Measurements from ENCODE around the gene NAALADL2.

NAALADL2 gene

DNA sequence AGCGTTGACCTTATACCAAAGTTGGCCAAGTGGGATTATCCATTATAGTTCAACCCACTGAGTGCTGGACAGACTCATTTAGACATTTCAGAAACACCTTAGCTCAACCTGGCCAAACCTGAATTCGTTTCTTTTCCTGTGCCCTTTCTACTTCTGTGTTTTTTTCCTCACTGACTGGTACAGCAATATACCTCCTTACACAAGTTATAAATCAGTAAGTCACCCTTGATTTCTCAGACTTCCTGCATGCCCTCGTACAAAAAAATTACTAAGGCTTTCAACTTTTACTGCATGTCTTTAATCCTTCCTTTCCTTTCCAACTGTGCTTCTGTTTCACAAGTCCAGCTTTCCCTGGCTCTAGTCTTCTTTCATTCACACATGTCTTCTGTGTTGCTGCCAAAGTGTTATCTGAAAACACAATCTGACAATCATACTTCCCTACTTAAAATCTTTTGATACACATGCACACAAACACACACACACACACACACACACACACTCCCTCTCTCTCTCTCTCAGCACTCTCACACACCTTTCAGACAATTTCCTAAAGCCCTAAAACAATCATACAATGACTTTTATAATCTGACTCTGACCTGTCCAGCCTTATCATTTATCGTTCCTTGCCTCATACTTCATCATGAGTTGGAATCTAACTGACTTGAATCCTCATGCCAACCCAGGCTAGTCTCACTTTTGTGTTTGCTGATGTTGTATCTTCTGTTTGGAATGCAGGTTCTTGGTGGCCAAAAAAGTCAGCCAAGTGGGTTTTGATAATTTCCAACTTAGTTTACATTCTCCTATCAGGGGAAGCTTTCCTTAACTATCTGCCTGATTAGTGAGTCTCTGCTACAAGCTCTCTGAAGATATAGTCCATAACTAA lies 436.4 kb downstream of the NAALADL2 start:
- Mint-ChIP-seq H3K27ac (no peak overlapping the region), H3K27me3 (no peaks in the 10 kb centered on the region), H3K4me3 (no peak overlapping the region), H3K9me3 (no peaks in the 10 kb centered on the region), H3K36me3 (no peaks in the 10 kb centered on the region), H3K4me1 (no peaks in the 10 kb centered on the region)
- CTCF ChIA-PET: no interaction called here
- DNase-seq: no peak

DNA sequence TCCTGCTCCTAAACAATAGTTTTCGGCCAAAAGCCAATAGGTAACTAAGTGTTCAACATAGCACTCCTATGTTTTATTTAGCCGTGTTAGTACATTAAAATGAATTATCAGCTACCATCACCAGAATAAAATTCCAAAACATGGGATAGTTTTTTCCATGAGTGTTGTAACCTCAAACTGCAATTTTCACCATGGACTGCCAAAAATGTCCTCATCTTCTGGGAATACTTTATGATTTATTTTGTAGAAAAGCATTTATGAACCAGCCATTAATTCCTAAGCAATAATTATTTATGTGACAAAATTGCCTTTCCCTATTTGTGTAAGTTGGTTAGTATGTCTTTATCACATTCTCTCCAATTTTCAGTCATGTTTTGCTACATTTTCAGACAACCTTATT lies 438.1 kb downstream of the NAALADL2 start:
- no peak for DNase-seq
- H3K9me3 Mint-ChIP-seq: peaks cover 3% of the 10 kb centered on the region
- CTCF ChIA-PET: no interaction called here
- no peaks in the 10 kb centered on the region for H3K4me1 Mint-ChIP-seq
- H3K4me3 Mint-ChIP-seq: no peak overlapping the region
- H3K27me3 Mint-ChIP-seq: no peaks in the 10 kb centered on the region
- H3K27ac Mint-ChIP-seq: no peak overlapping the region
- H3K36me3 Mint-ChIP-seq: no peaks in the 10 kb centered on the region

DNA sequence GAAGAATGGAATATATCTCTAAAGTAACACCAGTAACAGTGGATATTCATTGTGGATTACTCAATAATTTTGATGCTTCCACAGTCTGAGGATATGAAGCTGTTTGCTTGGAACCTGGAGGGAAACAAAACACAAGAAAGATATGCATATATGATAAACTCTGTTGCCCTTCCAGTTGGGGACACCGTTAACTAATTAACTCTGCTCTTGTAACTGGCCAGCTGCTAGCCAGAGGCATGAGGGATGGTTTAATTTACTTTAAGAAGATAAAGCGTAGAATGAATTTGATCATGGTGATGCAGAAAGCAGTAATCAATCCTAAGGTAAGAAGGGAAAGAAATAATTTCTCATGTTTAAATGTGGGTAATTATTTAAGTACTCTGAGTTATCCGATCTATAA lies 442.6 kb downstream of the NAALADL2 start:
- no peaks in the 10 kb centered on the region for H3K27me3 Mint-ChIP-seq
- DNase-seq: no peak
- CTCF ChIA-PET: no interaction called here
- no peaks in the 10 kb centered on the region for H3K4me1 Mint-ChIP-seq
- H3K27ac Mint-ChIP-seq: no peak overlapping the region
- no peak overlapping the region for H3K4me3 Mint-ChIP-seq
- H3K9me3 Mint-ChIP-seq: peaks cover 3% of the 10 kb centered on the region
- no peaks in the 10 kb centered on the region for H3K36me3 Mint-ChIP-seq

DNA sequence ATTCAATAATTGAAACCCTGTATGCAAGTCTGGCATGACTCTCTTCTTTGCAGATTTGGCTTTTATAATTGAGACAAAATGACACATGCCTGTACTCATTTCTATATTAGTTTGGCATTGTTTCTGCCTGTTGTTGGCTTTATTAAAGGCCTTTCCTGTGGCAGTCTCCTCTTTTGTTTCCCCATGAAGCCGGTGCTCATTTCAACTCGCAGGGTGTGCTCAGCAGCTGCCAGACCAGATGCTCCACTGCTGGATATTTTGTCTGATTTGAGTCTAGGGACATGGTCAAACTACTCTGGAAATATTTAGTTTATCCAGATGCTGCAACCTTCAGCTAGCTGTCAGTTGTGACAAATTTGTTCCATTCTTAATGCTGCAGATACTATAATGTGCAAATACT lies 445.3 kb downstream of the NAALADL2 start:
- Mint-ChIP-seq H3K4me3 (no peak overlapping the region), H3K4me1 (no peaks in the 10 kb centered on the region), H3K27ac (no peak overlapping the region), H3K9me3 (peaks cover 3% of the 10 kb centered on the region), H3K27me3 (no peaks in the 10 kb centered on the region), H3K36me3 (no peaks in the 10 kb centered on the region)
- CTCF ChIA-PET: no interaction called here
- no peak for DNase-seq

DNA sequence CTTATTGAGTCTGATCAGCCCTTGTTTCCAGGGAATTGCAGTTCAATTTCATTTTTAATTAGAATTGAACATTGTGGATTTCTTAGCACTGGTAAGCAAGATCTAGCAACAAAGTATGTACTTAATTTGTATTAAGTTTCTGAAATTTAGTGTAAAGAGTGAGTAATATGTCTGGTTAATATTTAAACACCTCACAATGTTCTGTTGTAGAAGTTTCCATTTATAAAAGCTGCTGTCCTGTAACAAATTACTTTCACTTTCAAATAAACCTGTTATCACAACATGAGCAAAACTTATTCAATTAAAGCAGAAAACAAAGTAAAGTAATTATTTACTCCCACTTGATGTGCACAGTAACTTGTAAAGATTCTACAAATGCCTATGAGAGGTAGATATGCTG lies 448.5 kb downstream of the NAALADL2 start:
- Mint-ChIP-seq H3K9me3 (no peaks in the 10 kb centered on the region), H3K36me3 (no peaks in the 10 kb centered on the region), H3K27ac (no peak overlapping the region), H3K27me3 (no peaks in the 10 kb centered on the region), H3K4me1 (no peaks in the 10 kb centered on the region), H3K4me3 (no peak overlapping the region)
- no peak for DNase-seq
- CTCF ChIA-PET: no interaction called here

DNA sequence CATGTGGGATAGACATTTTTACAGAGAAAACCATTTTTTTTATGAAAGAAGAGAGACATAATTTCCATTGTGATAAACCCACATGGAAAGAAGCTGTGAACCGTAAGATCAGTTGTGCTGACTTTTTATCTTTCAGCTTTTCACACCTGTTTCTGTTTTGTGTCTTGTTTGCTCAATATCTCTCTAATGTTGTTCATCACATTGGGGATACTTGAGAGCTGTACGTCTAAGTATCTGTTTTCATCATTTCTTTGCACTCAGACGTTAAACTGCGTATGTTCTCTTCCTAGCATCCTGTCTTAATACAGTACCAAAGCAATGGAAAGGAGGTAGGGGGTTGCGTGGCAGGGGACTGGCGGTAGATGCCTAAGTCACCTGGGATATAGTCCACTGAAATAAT lies 449.0 kb downstream of the NAALADL2 start:
- no peak overlapping the region for H3K27ac Mint-ChIP-seq
- no peaks in the 10 kb centered on the region for H3K27me3 Mint-ChIP-seq
- H3K9me3 Mint-ChIP-seq: no peaks in the 10 kb centered on the region
- H3K4me1 Mint-ChIP-seq: no peaks in the 10 kb centered on the region
- H3K36me3 Mint-ChIP-seq: no peaks in the 10 kb centered on the region
- CTCF ChIA-PET: no interaction called here
- no peak for DNase-seq
- H3K4me3 Mint-ChIP-seq: no peak overlapping the region

DNA sequence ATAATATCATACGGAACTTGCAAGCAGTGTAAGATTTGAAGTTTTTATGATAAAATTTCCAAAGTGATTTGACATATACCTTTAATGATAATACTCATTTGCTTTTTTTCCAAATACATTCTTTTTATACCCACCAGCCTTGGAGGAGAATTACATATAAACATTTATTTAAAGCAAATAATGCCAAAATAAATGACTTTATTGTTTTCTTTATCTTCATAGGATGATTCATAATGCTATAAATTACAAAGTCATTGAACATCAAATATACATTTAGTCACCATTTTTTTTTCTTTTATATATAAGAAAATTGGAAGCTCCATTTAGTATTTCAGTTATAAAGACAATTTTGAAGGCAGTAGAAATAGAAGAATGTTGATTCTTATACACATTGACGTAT lies 450.9 kb downstream of the NAALADL2 start:
- Mint-ChIP-seq H3K4me3 (no peak overlapping the region), H3K27me3 (no peaks in the 10 kb centered on the region), H3K36me3 (no peaks in the 10 kb centered on the region), H3K4me1 (no peaks in the 10 kb centered on the region), H3K9me3 (peaks cover 2% of the 10 kb centered on the region), H3K27ac (no peak overlapping the region)
- DNase-seq: no peak
- CTCF ChIA-PET: no interaction called here

DNA sequence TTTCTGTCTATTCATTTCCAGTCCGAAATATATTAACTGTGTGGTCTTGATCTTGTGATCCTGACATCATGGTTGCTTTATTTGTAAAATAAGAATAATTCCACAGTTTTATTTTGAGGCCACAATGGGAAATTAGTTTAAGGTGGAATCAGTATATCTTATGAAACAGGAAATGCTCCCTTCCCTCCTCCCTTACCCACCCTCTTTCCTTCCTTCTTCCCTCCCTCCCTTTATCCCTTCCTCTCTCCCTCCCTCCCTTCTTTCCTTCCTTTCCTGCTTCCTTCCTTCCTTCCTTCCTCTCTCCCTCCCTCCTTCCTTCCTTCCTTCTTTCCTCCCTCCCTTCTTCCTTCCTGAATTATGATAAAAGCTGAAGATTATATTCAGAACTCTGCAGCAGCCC lies 452.3 kb downstream of the NAALADL2 start:
- no peak for DNase-seq
- CTCF ChIA-PET: no interaction called here
- Mint-ChIP-seq H3K4me1 (no peaks in the 10 kb centered on the region), H3K9me3 (peaks cover 2% of the 10 kb centered on the region), H3K27ac (no peak overlapping the region), H3K36me3 (no peaks in the 10 kb centered on the region), H3K4me3 (no peak overlapping the region), H3K27me3 (no peaks in the 10 kb centered on the region)

DNA sequence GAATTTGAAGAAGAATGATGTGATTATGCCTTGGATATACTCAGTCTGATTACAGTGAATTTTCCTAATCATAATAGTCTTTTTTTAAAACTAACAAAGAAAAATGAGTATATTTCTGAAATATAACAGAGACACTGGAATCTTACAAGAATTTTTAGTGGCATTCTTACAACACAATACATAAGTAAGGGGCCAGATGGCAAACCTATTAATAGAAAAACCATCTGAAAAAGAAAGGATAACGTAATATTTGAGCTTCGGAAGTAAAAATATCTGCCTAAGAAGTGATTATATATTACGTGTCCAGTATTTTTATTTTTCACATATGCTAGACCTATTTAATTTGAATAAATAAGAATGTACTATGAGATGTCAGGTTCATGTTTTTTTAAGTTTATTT lies 452.8 kb downstream of the NAALADL2 start:
- Mint-ChIP-seq H3K27ac (no peak overlapping the region), H3K9me3 (peaks cover 2% of the 10 kb centered on the region), H3K27me3 (no peaks in the 10 kb centered on the region), H3K36me3 (no peaks in the 10 kb centered on the region), H3K4me1 (no peaks in the 10 kb centered on the region), H3K4me3 (no peak overlapping the region)
- DNase-seq: no peak
- CTCF ChIA-PET: no interaction called here

DNA sequence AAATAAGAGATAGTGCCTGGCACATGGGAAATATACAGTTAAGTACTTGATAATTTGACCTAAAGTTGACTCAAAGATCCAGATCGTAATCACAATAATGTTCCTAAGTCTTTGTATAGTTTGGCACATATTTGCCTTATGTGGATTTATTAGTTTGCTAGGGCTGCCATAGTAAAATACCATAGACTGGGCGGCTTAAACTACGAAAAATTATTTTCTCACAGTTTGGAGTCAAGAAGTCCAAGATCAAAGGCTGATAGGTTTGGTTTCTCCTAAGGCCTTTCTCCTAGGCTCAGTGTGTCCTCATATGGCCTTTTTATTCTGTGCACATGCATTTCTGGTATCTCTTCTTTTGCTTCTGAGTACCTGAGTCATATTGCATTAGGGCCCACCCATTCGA lies 453.7 kb downstream of the NAALADL2 start:
- no peak overlapping the region for H3K4me3 Mint-ChIP-seq
- CTCF ChIA-PET: no interaction called here

DNA sequence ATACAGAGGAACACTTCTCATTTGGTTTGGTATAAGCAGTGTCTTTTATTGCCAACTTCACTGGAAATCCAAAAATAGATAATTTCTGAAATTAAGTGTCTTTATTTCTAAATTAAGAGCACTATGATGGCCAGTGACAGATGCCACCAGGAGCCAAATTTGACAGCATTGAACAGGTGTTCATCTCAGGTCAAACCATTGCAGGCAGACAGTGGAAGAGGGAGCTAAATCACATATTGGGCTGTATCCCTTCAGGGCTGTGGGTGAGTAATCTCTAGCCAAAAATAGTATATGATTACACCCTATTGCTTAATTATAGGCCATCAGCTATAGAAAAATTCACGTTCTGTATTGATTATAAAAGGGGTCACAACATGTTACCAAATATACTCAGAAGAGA lies 457.7 kb downstream of the NAALADL2 start:
- CTCF ChIA-PET: no interaction called here
- no peak for DNase-seq
- peaks cover 2% of the 10 kb centered on the region for H3K9me3 Mint-ChIP-seq
- H3K36me3 Mint-ChIP-seq: no peaks in the 10 kb centered on the region
- no peaks in the 10 kb centered on the region for H3K27me3 Mint-ChIP-seq
- H3K4me3 Mint-ChIP-seq: no peak overlapping the region
- no peaks in the 10 kb centered on the region for H3K4me1 Mint-ChIP-seq
- no peak overlapping the region for H3K27ac Mint-ChIP-seq

More for the DNA sequence above, 453.7 kb downstream of the NAALADL2 start:
- no peak for DNase-seq
- Mint-ChIP-seq H3K27me3 (no peaks in the 10 kb centered on the region), H3K4me1 (no peaks in the 10 kb centered on the region), H3K9me3 (peaks cover 2% of the 10 kb centered on the region), H3K36me3 (no peaks in the 10 kb centered on the region), H3K27ac (no peak overlapping the region)

DNA sequence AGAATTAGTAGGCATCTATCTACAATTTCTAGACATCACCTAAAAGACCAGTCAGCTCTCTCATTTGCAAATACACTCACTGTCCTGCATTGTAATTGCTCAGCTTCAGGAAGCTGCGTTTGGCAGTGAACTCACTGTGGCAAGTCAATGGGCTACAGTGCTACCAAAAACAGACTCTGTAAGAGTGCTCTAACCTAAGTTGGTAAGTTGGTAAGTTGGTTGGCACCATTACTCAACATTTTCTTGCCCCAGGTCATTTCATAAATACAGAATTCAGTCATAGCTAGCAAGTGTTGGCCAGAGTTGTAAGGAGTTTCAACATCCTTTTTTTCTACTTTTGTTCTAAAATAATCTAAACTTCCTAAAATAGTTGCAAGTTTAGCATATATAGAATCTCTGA lies 466.3 kb downstream of the NAALADL2 start:
- Mint-ChIP-seq H3K4me1 (no peaks in the 10 kb centered on the region), H3K9me3 (peaks cover 5% of the 10 kb centered on the region), H3K36me3 (no peaks in the 10 kb centered on the region), H3K4me3 (no peak overlapping the region), H3K27ac (no peak overlapping the region), H3K27me3 (no peaks in the 10 kb centered on the region)
- no peak for DNase-seq
- CTCF ChIA-PET: no interaction called here

DNA sequence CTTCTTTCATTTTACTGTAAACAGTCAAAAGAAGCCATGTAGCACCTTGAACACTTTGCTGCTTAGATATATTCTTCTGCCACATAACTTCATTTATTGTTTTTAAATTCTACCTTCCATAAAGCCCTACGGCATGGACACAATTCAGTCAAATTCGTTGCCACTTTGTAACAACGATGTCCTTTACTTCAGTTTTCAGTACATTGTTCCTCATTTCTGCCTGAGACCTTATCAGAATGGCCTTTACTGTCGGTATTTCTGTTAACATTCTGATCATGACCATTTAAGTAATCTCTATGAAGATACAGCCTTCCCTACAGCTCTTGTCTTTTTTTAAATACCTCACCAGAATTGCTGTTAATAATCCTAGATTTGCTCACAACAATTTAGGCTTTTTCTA lies 466.9 kb downstream of the NAALADL2 start:
- H3K36me3 Mint-ChIP-seq: no peaks in the 10 kb centered on the region
- peaks cover 5% of the 10 kb centered on the region for H3K9me3 Mint-ChIP-seq
- DNase-seq: no peak
- H3K4me1 Mint-ChIP-seq: no peaks in the 10 kb centered on the region
- H3K4me3 Mint-ChIP-seq: no peak overlapping the region
- H3K27ac Mint-ChIP-seq: no peak overlapping the region
- no peaks in the 10 kb centered on the region for H3K27me3 Mint-ChIP-seq
- CTCF ChIA-PET: no interaction called here

DNA sequence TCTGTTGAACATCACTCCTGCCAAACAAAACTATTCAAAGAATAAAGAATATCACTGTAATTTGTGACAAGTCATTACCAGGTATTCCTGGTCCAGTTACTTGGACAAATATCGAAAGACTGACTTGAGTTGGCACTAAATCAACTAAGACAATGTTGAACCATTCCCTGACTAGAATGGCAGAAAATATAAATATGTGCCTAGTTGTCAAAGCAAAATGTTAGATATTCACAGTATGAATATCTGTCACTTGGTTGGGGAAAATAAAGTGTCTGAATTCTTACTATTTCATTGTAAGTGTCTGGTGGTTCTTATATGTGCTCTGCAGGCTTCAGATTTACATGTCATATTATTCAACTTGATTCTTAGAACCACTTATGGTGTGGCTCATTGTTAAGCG lies 470.2 kb downstream of the NAALADL2 start:
- CTCF ChIA-PET: no interaction called here
- Mint-ChIP-seq H3K27ac (no peak overlapping the region), H3K4me3 (no peak overlapping the region), H3K27me3 (no peaks in the 10 kb centered on the region), H3K4me1 (no peaks in the 10 kb centered on the region), H3K36me3 (no peaks in the 10 kb centered on the region), H3K9me3 (peaks cover 5% of the 10 kb centered on the region)
- DNase-seq: no peak

DNA sequence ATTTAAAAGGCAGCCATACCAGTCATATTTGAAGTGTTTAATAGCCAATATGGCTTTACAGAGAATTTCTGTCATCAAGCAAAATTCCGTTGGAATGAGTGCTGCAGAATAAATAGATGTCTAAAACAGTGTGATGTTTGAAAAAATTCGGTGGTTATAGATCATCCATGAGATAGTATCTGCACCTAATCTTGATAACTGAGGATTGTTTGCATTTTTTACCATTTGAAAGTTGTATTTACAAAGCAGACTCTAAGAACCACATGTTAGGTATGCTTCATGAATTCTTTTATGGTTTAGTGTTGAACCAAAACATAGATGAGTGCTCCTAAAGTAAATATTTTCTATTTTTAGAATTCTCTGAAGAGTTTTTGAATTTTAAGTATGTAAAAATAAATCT lies 476.1 kb downstream of the NAALADL2 start:
- H3K4me1 Mint-ChIP-seq: no peaks in the 10 kb centered on the region
- H3K27me3 Mint-ChIP-seq: no peaks in the 10 kb centered on the region
- no peaks in the 10 kb centered on the region for H3K9me3 Mint-ChIP-seq
- H3K4me3 Mint-ChIP-seq: no peak overlapping the region
- H3K36me3 Mint-ChIP-seq: no peaks in the 10 kb centered on the region
- DNase-seq: no peak
- no peak overlapping the region for H3K27ac Mint-ChIP-seq
- CTCF ChIA-PET: no interaction called here

Measured in activated naive CD4-positive, alpha-beta T cell treated with anti-CD3 and anti-CD28 coated beads, Interleukin-2, amount 10 ng/mL, durations not matched to agents 7 days and 5 days (primary cell).